WERI-Rb-1 (cell line): ENCODE measurements around the gene ZFP36.

Experiments
- DNase-seq: peaks from one replicate; pipeline ENCODE4 v3.0.0-alpha.2; 2020
- H3K27ac ChIP-seq: fragments of 250-450 bp; sonication (Bioruptor Pico); 2 replicates; pipeline ENCODE4 v1.5.1; 2020; ENCODE audit warnings: mild to moderate bottlenecking, moderate library complexity
- H3K27me3 ChIP-seq: fragments of 250-450 bp; sonication (Bioruptor Pico); 2 replicates; pipeline ENCODE4 v1.5.1; 2021; ENCODE audit warnings: mild to moderate bottlenecking, low read depth, moderate library complexity; ENCODE audit not compliant: insufficient read depth, severe bottlenecking
- H3K36me3 ChIP-seq: fragments of 250-450 bp; sonication (Bioruptor Pico); 2 replicates; pipeline ENCODE4 v1.5.1; 2020; ENCODE audit warnings: mild to moderate bottlenecking, moderate library complexity
- H3K4me3 ChIP-seq: 2 replicates; pipeline ENCODE4 v1.5.1; 2011; ENCODE audit warnings: low read depth, mild to moderate bottlenecking, control low read depth, low read length
- H3K9me3 ChIP-seq: fragments of 250-450 bp; sonication (Bioruptor Pico); 2 replicates; pipeline ENCODE4 v1.5.1; 2021; ENCODE audit warnings: mild to moderate bottlenecking, moderate library complexity; ENCODE audit not compliant: severe bottlenecking
- CTCF ChIP-seq: IDR thresholded peaks from 2 replicates; pipeline ENCODE4 v1.5.1; 2011; ENCODE audit warnings: low read depth, mild to moderate bottlenecking, control low read depth, inconsistent platforms, low read length

The ZFP36 gene

GRCh38 chr19:39403331-39404312 is 3.0 kb upstream of the ZFP36 start:
- H3K36me3 ChIP-seq = peaks cover 5% of the 10 kb centered on the region
- TF ChIP-seq CTCF = no peak
- H3K9me3 ChIP-seq = no peaks in the 10 kb centered on the region
- peak; percentile 94 for DNase-seq
- H3K4me3 ChIP-seq = peak overlapping the region; percentile 68
- H3K27me3 ChIP-seq = no peaks in the 10 kb centered on the region
- peak overlapping the region; percentile 87 for H3K27ac ChIP-seq

GRCh38 chr19:39405261-39405957 is 1.2 kb upstream of the ZFP36 start:
- no peak for TF ChIP-seq CTCF
- no peaks in the 10 kb centered on the region for H3K27me3 ChIP-seq
- H3K4me3 ChIP-seq = no peak overlapping the region
- H3K36me3 ChIP-seq = no peaks in the 10 kb centered on the region
- H3K27ac ChIP-seq = no peak overlapping the region
- DNase-seq = no peak
- no peaks in the 10 kb centered on the region for H3K9me3 ChIP-seq

- Histone ChIP-seq H3K27ac (no peak overlapping the region), H3K9me3 (no peaks in the 10 kb centered on the region), H3K36me3 (no peaks in the 10 kb centered on the region), H3K4me3 (peak overlapping the region; percentile 74), H3K27me3 (no peaks in the 10 kb centered on the region)
- no peak for TF ChIP-seq CTCF
- peak; percentile 55 for DNase-seq
Measured at GRCh38 chr19:39405958-39406655, 540 bp upstream of the ZFP36 start.

GRCh38 chr19:39407410-39407659 is 688 bp downstream of the ZFP36 start:
- H3K27ac ChIP-seq = no peak overlapping the region
- no peak for DNase-seq

More at GRCh38 chr19:39407410-39407659, 688 bp downstream of the ZFP36 start:
- TF ChIP-seq CTCF = no peak
- Histone ChIP-seq H3K27me3 (no peaks in the 10 kb centered on the region), H3K36me3 (no peaks in the 10 kb centered on the region), H3K4me3 (peak overlapping the region; percentile 74), H3K9me3 (no peaks in the 10 kb centered on the region)
